ENCODE data around the gene HTRA3.
"Not testable (repeated sequence)": the region's sequence is repeated elsewhere in the genome, so short reads cannot be mapped to it uniquely, and the experiment has no call there.

HTRA3 gene

DNA sequence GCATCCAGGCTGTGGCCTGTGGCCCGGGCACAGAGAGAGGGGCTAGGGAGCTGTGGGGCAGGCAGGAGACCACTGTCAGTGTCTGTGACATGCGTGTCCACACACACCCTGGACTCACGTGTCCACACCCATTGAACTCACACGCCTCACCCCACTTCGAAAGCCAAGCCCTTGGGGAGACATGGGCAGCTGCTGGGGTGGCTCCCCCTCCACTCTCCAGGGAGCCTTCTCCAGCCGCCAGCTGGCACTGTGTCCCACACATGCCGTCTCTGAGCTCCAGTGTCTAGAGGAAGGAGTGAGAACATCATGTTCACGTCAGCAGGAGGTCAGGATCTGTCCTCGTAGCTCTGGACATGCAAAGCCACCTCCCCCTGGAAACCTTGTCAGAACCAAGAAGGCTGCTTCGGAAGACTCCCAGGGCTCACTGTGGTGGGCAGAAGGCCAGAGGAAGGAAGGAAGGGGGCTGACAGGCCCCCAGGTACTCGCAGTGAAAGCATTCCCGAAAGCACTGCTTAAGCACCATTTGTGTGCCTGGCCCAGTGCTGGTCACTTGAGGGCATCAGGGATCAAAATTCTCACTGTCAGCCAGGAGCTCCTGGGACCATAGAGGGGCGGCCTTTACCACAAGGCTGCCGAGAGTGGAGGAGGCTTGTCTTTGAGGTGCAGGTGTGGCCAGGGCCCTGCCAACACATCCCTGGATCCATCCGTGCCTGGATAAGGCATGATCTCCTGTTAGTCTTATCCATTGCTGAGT, 61.4 kb downstream of the HTRA3 start:
- no peak for FAIRE-seq

- FAIRE-seq = no peak
Measured at GRCh38 chr4:8331575-8331955, 62.0 kb downstream of the HTRA3 start.

DNA sequence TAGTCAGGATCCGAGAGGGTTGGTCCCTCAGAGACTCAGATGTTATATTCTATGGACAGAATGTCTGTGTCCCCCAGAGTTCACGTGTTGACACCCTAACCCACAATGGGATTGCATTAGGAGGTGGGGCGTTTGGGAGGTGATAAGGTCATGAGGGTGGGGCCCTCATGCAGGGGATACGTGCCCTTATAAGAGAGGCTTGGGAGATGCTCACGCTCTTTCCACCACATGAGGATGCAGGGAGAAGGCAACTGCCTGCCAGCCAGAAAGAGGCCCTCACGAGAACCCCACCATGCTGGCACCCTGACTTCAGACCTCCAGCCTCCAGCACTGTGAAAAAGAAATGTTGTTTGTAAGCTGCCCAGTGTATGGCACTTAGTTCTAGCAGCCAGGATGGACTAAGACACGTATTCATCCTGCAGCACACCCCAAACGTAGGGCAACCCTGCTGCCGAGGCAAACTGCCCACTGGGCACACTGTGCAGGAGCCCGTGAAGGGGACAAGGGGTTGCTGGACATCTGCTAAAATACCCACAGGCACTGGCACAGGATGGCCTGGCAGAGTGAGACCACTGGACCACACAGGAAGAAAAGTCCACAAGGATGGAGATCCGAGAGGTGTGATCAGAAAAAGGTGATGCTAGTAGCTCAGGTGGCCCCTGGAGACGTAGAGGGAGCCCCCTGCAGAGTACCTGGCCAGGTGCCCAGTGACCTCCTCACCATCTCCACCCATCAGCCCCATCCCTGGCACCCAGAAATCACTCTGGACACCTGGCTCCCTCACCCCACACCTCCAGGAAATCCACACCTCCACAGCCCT, 62.7 kb downstream of the HTRA3 start:
- FAIRE-seq = no peak

DNA sequence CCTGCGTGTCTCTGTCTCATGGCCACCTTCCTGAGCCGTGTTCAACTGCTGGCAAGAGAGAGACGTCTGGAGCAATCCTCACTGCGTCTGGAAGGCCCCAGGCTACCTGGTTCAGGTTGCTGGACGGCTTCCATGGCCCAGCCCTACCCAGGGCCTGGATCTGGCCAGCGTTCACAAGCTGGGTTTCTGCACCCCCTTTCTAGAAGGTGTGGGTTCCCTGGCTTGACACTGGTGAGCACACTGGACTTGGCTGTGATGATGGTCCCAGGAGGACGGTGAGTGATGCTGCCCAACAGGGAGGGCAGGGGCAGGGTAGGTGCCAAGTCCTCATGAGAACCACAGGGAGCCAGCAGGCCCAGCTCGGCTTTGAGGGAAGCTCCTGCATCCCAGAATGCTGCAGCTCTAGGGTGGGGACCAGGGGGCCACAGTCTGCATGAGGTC, 63.4 kb downstream of the HTRA3 start:
- FAIRE-seq = no peak

- no peak for FAIRE-seq
Measured at GRCh38 chr4:8333726-8334460, 64.3 kb downstream of the HTRA3 start.

- no peak for FAIRE-seq
Measured at GRCh38 chr4:8334786-8335460, 65.4 kb downstream of the HTRA3 start.

DNA sequence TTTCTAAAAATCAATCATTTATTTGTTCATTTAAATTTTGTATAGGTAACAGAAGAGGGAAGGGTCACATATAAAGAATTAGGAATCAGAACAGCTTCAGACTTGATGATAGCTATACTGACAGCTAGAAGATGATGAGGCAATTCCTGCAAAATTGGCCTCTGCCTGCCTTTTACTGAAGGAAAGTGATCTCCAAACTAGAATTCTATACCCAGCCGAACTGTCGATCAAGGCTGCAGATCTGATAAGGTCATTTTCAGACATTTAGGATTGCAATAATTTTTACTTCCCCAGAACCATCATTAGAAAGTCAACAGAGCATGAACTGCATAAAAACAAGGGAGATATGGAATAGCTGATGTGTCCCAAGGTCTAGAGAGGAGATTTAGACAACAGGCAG, 66.3 kb downstream of the HTRA3 start:
- no peak for FAIRE-seq

GRCh38 chr4:8336412-8337075, 67.0 kb downstream of the HTRA3 start:
- no peak for FAIRE-seq

GRCh38 chr4:8338351-8338961, 68.9 kb downstream of the HTRA3 start:
- no peak for FAIRE-seq

GRCh38 chr4:8340781-8341241, 71.3 kb downstream of the HTRA3 start:
- FAIRE-seq = no peak

DNA sequence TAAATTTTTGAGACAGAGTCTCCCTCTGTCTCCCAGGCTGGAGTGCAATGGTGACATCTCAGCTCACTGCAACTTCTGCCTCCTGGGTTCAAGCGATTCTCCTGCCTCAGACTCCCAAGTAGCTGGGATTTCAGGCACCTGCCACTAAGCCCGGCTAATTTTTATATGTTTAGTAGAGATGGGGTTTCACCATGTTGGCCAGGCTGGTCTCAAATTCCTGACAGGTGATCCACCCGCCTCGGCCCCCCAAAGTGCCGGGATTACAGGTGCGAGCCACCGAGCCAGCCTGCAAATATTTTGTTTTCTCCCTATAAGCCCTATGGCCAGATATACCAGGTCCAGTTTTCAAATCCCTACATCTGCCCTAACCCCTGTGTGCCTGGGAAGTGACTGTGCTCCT, 71.7 kb downstream of the HTRA3 start:
- FAIRE-seq = not testable (repeated sequence)

- no peak for FAIRE-seq
Measured at GRCh38 chr4:8341691-8342090, 72.1 kb downstream of the HTRA3 start.

GRCh38 chr4:8342651-8343261, 73.2 kb downstream of the HTRA3 start:
- no peak for FAIRE-seq

DNA sequence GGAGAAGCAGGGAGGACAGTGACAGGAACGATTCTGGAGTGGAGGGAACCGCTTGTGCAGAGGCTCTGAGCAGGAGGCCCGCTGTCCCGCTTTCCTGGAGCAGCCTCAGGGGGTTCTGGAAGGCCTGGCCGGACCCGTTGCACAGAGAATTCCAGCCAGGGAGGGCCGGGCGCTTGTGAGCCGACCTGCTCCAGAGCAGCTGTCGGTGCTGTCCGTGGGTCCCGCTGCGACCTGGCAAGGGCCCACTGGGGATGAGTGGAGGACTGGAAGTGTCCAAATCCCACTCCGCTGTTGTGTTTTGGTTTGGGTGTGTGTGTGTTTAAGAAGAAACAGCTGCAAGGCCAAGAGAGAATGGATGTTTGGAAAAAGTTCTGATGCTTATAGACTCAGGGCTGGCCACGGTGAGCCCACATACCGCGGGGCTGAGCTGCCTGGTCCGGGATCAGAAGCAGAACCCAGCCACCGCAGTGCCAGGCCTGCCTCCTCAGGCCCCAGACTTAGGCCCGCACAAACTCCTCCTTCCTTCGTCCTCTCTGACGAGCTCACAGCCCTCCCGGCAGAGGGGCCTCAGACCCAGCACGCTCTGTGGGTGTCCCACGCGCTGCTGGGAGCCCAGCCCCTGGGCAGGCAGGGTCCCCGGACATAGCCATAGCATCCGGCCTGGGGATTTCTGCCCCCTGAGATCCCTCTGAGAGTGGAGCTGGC, 73.9 kb downstream of the HTRA3 start:
- FAIRE-seq = no peak

DNA sequence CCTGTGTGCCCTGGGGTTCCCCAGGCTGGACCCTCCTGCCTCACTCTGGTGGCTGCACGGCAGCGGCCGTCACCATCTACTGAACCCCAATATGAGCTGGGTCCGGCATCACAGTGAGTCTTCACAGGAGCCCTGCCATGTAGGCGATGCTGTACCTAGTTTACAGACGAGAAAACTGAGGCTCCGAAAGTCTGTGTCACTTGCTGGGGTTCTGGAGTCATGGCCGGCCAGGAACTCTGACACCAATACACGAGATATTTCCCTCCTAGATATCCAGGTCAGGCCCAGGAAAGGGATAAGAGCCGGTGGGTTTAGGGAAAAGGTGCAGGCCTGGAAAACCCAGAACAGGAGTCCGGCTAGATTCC, 74.4 kb downstream of the HTRA3 start:
- no peak for FAIRE-seq

DNA sequence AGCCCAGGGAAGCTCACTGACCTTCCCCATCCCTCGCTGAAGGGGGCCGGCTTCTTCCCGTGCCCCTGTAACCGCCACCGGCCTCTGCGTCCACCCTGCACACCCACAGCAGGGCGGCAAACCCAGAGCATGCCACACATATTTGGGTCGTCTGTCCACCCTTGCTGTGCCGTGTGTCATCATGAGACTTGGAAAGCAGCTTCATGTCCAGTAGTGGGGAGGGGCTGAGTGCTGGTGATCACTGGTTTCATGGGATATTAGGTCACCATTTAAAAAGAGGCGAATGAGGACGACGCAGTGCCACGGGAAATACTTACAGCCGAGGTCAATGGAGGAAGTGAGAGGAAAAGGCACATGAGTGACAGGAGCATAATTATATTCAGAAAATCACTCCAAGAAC, 74.8 kb downstream of the HTRA3 start:
- FAIRE-seq = no peak

GRCh38 chr4:8345053-8345945, 75.7 kb downstream of the HTRA3 start:
- FAIRE-seq = no peak

GRCh38 chr4:8345946-8346814, 76.6 kb downstream of the HTRA3 start:
- FAIRE-seq = no peak
